GM12873 (cell line): ENCODE data around the gene PCDHA8.
"Not testable (repeated sequence)": the region's sequence is repeated elsewhere in the genome, so short reads cannot be mapped to it uniquely, and the experiment has no call there.

Experiments used
- CTCF ChIP-seq: IDR thresholded peaks from 2 replicates; pipeline ENCODE4 v1.5.1; 2012; ENCODE audit warnings: low read depth, mild to moderate bottlenecking, moderate library complexity, low read length, control low read depth; ENCODE audit not compliant: insufficient read depth; ENCODE audit errors: missing control alignments

The PCDHA8 gene

GRCh38 chr5:140828362-140828737 is 12.6 kb upstream of the PCDHA8 start:
- no peak for TF ChIP-seq CTCF

GRCh38 chr5:140833993-140834392 is 7.0 kb upstream of the PCDHA8 start, which contains the start of gene PCDHA7:
TSS of gene PCDHA7 (plus strand) at chr5:140834269. CDS start at chr5:140834384, 115 bp downstream.
- no peak for TF ChIP-seq CTCF

GRCh38 chr5:140835622-140836510 is 5.1 kb upstream of the PCDHA8 start:
- TF ChIP-seq CTCF: no peak

GRCh38 chr5:140842798-140843733 is 2.1 kb downstream of the PCDHA8 start:
- no peak for TF ChIP-seq CTCF

- not testable (repeated sequence) for TF ChIP-seq CTCF
Measured at GRCh38 chr5:140848139-140849102, 7.4 kb downstream of the PCDHA8 start, which contains the start of gene PCDHA9. TSS of gene PCDHA9 (plus strand) at chr5:140848382. CDS start at chr5:140848496, 114 bp downstream.

- no peak for TF ChIP-seq CTCF
Measured at GRCh38 chr5:140855772-140856674, 15.0 kb downstream of the PCDHA8 start, which contains the start of gene PCDHA10. TSS of gene PCDHA10 (plus strand) at chr5:140855897. CDS start at chr5:140856049, 152 bp downstream.
